Panc1 (cell line): ENCODE measurements around the gene EHD4. TPM values are rescaled to one million over a fixed set of nuclear protein-coding genes. Genes with fewer than 3 reads are reported as not detected.

ENCODE experiments used
- ATAC-seq: fragments of 200-7000 bp; cut with Tn5 transposase; 2 replicates; pipeline ENCODE4 v1.9.1; 2020; ENCODE audit warnings: mild to moderate bottlenecking, moderate library complexity
- BruUV-seq: library from RNA; stranded (reverse); fragments of 400-500 nt; replicated peaks from 2 replicates; lab custom pipeline; 2021; lab: Mats Ljungman, UMichigan
- CTCF ChIA-PET: fragments of 300-600 bp; sonication (Branson Sonifier 250); formaldehyde crosslinking; loops from one replicate; lab custom pipeline; 2022; ENCODE audit warnings: antibody characterized with exemption; lab: Charles Lee
- POLR2A ChIA-PET: fragments of 300-600 bp; sonication (Branson Sonifier 250); formaldehyde crosslinking; loops from one replicate; lab custom pipeline; 2022; ENCODE audit warnings: antibody characterized with exemption; lab: Charles Lee
- DNase-seq: peaks from one replicate; pipeline ENCODE4 v3.0.0-alpha.2; 2010; ENCODE audit warnings: low read depth, low spot score
- H3K27ac ChIP-seq: 2 replicates; pipeline ENCODE4 v1.5.1; 2011; ENCODE audit warnings: mild to moderate bottlenecking, low read length, inconsistent platforms
- H3K27me3 ChIP-seq: fragments of 200-500 bp; sonication (Bioruptor generic); 2 replicates; pipeline ENCODE4 v1.6.0; 2014; ENCODE audit warnings: low read length, inconsistent platforms; ENCODE audit not compliant: control insufficient read depth, insufficient read depth
- H3K36me3 ChIP-seq: fragments of 200-500 bp; sonication (Bioruptor generic); 2 replicates; pipeline ENCODE4 v1.5.1; 2014; ENCODE audit warnings: inconsistent platforms, mild to moderate bottlenecking, low read length, moderate library complexity; ENCODE audit not compliant: control insufficient read depth, insufficient read depth
- H3K4me1 ChIP-seq: 2 replicates; pipeline ENCODE4 v1.5.1; 2011; ENCODE audit warnings: inconsistent platforms, mild to moderate bottlenecking, low read length, moderate library complexity; ENCODE audit not compliant: control insufficient read depth, insufficient read depth
- H3K4me3 ChIP-seq, 2 experiments: 2 replicates each; pipeline ENCODE4 v1.5.1; 2011 to 2012; ENCODE audit warnings: low read depth in 2 of 2, low read length in 2 of 2, mild to moderate bottlenecking in 2 of 2, inconsistent platforms in 1 of 2, moderate library complexity in 1 of 2
- H3K9me3 ChIP-seq: fragments of 200-500 bp; sonication (Bioruptor generic); 2 replicates; pipeline ENCODE4 v1.5.1; 2014; ENCODE audit warnings: low read depth, mild to moderate bottlenecking, inconsistent platforms, low read length, moderate library complexity; ENCODE audit not compliant: control insufficient read depth, insufficient read depth
- POLR2AphosphoS5 ChIP-seq: IDR thresholded peaks from 2 replicates; pipeline ENCODE4 v1.6.1; 2012; ENCODE audit warnings: mild to moderate bottlenecking, low read depth, low read length, moderate library complexity
- SIN3A ChIP-seq: IDR thresholded peaks from 2 replicates; pipeline ENCODE4 v1.6.1; 2012; ENCODE audit warnings: low read depth, mild to moderate bottlenecking, low read length, moderate library complexity, borderline replicate concordance; ENCODE audit not compliant: insufficient read depth
- TCF7L2 ChIP-seq: IDR thresholded peaks from 2 replicates; pipeline ENCODE4 v1.6.1; 2011; ENCODE audit warnings: mild to moderate bottlenecking, low read depth, low read length, inconsistent platforms
- in situ Hi-C: cut with HindIII; loops from 2 replicates; pipeline ENCODE4 v1.10.0; 2016; ENCODE audit warnings: low sequenced_read_pairs, low pct_unique_long_range_greater_than_20kb
- intact Hi-C: fragments of 100-400 bp; cut with micrococcal nuclease; formaldehyde crosslinking; loops from one replicate; pipeline ENCODE4 v1.10.0; 2022; ENCODE audit not compliant: unreplicated experiment
- total RNA-seq: library from RNA; stranded (reverse); gene quantifications from one replicate; pipeline ENCODE4 v1.2.1, GENCODE V29; 2021; ENCODE audit not compliant: unreplicated experiment
- TF ChIP-seq, protein P1 (sequence below), 2 experiments: IDR thresholded peaks; 2 replicates each; pipeline ENCODE4 v1.6.1; 2011 to 2012; ENCODE audit warnings: low read depth in 2 of 2, control low read depth in 1 of 2, low read length in 1 of 2, mild to moderate bottlenecking in 1 of 2, moderate library complexity in 1 of 2; ENCODE audit not compliant: insufficient read depth in 1 of 2
- TF ChIP-seq, protein P2 (sequence below): fragments of 450-650 bp; IDR thresholded peaks from 2 replicates; pipeline ENCODE4 v1.5.1; 2017; ENCODE audit warnings: mild to moderate bottlenecking

EHD4 gene
- total RNA-seq, 1 experiment from 2014 or later = 43.2 TPM

DNA sequence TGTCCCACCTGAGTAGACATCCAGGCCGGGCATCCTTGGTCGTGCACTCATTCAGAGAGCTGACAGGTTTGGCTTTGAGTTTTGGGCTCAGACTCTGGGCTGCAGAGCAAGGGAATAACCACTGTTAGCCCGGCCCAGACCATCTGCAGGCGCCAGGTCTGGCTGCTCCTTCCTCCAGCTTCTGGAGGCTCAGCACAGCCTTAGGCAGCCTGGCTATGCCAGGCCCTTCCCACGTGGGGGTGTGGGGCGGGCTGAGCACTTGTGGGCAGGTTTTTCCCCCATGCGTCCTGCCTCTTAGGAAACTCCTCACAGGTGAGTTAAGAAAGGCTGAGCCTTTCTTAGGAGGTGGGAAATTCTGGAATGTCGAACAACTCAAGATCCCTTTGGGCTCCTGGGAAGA lies 122.5 kb downstream of the EHD4 start:
- ChIA-PET POLR2A (no interaction called here), CTCF (no interaction called here)
- H3K4me1 ChIP-seq = no peaks in the 10 kb centered on the region
- no peak overlapping the region for H3K27ac ChIP-seq
- in situ Hi-C loops (no loop called here), intact Hi-C loops (no loop called here)
- ATAC-seq (no peak; the same call in 1 of the 2 replicates), DNase-seq (no peak)
- no peak overlapping the region for H3K4me3 ChIP-seq
- H3K36me3 ChIP-seq = no peaks in the 10 kb centered on the region
- no peaks in the 10 kb centered on the region for H3K27me3 ChIP-seq
- no TSS peak for BruUV-seq
- no peaks in the 10 kb centered on the region for H3K9me3 ChIP-seq
- TF ChIP-seq POLR2AphosphoS5 = no peak
- TF ChIP-seq, protein P1, sequence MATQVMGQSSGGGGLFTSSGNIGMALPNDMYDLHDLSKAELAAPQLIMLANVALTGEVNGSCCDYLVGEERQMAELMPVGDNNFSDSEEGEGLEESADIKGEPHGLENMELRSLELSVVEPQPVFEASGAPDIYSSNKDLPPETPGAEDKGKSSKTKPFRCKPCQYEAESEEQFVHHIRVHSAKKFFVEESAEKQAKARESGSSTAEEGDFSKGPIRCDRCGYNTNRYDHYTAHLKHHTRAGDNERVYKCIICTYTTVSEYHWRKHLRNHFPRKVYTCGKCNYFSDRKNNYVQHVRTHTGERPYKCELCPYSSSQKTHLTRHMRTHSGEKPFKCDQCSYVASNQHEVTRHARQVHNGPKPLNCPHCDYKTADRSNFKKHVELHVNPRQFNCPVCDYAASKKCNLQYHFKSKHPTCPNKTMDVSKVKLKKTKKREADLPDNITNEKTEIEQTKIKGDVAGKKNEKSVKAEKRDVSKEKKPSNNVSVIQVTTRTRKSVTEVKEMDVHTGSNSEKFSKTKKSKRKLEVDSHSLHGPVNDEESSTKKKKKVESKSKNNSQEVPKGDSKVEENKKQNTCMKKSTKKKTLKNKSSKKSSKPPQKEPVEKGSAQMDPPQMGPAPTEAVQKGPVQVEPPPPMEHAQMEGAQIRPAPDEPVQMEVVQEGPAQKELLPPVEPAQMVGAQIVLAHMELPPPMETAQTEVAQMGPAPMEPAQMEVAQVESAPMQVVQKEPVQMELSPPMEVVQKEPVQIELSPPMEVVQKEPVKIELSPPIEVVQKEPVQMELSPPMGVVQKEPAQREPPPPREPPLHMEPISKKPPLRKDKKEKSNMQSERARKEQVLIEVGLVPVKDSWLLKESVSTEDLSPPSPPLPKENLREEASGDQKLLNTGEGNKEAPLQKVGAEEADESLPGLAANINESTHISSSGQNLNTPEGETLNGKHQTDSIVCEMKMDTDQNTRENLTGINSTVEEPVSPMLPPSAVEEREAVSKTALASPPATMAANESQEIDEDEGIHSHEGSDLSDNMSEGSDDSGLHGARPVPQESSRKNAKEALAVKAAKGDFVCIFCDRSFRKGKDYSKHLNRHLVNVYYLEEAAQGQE (IDR thresholded peaks at IDR 0.05; ENCODE audit: insufficient read depth in 1 of 2, low read depth in 2 of 2, low read length in 1 of 2) = no peak
- no peak for TF ChIP-seq TCF7L2
- no peak for TF ChIP-seq SIN3A
- TF ChIP-seq, protein P2, sequence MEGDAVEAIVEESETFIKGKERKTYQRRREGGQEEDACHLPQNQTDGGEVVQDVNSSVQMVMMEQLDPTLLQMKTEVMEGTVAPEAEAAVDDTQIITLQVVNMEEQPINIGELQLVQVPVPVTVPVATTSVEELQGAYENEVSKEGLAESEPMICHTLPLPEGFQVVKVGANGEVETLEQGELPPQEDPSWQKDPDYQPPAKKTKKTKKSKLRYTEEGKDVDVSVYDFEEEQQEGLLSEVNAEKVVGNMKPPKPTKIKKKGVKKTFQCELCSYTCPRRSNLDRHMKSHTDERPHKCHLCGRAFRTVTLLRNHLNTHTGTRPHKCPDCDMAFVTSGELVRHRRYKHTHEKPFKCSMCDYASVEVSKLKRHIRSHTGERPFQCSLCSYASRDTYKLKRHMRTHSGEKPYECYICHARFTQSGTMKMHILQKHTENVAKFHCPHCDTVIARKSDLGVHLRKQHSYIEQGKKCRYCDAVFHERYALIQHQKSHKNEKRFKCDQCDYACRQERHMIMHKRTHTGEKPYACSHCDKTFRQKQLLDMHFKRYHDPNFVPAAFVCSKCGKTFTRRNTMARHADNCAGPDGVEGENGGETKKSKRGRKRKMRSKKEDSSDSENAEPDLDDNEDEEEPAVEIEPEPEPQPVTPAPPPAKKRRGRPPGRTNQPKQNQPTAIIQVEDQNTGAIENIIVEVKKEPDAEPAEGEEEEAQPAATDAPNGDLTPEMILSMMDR = no peak

DNA sequence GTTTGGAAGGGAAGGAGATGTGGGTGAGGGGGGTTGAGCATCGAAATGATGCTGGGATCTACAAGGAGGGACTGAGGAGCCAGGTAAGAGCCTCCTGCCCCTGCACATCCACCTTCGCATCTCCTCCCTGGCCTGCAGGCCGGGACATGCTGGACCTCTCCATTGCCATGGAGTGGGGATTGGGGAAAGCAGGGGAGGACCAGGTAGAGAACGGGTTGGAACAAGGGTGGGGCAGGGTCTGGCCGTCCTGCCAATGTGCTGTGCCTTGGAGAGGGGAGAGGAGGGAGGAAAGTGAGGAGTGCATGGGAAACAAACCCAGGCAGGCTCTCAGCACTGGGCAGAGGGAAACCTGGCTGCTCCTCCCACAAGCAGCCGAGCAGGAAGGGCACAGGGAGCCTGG lies 123.2 kb downstream of the EHD4 start:
- no peaks in the 10 kb centered on the region for H3K27me3 ChIP-seq
- in situ Hi-C loops = no loop called here
- no peaks in the 10 kb centered on the region for H3K36me3 ChIP-seq
- no peak overlapping the region for H3K4me3 ChIP-seq
- H3K27ac ChIP-seq = no peak overlapping the region
- intact Hi-C loops = no loop called here
- CTCF ChIA-PET = no interaction called here
- TF ChIP-seq POLR2AphosphoS5 = no peak
- TF ChIP-seq TCF7L2 = no peak
- POLR2A ChIA-PET = no interaction called here
- H3K9me3 ChIP-seq = no peaks in the 10 kb centered on the region
- DNase-seq (no peak), ATAC-seq (no peak)
- BruUV-seq = no TSS peak
- no peaks in the 10 kb centered on the region for H3K4me1 ChIP-seq

DNA sequence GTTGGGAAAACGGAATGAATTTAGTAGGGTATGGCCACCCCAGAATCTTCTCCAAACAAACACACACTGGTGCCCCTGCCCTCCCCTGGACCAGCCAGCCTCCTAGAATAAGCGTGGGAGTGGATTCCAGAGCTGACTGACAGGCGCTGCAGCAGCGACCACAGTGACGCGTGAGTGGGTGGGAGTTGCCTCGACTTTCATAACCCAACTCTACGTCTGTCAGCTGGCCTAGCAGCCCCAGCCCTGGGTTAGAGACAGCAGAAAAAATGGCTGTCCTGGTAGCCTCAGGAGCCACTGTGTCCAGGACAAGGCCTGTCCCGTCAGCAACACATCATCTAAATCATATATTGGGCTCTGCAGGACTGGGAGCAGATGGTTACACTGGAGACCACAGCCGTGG lies 123.7 kb downstream of the EHD4 start:
- DNase-seq (no peak), ATAC-seq (no peak)
- no peaks in the 10 kb centered on the region for H3K9me3 ChIP-seq
- no peaks in the 10 kb centered on the region for H3K4me1 ChIP-seq
- intact Hi-C loops = no loop called here
- no peak overlapping the region for H3K27ac ChIP-seq
- no peaks in the 10 kb centered on the region for H3K27me3 ChIP-seq
- TF ChIP-seq SIN3A = no peak
- no peak for TF ChIP-seq POLR2AphosphoS5
- TF ChIP-seq, protein P2 = no peak
- no peak for TF ChIP-seq TCF7L2
- TF ChIP-seq, protein P1 (IDR thresholded peaks at IDR 0.05; ENCODE audit: insufficient read depth in 1 of 2, low read depth in 2 of 2, low read length in 1 of 2) = no peak
- no peak overlapping the region for H3K4me3 ChIP-seq
- no TSS peak for BruUV-seq
- CTCF ChIA-PET = no interaction called here
- H3K36me3 ChIP-seq = no peaks in the 10 kb centered on the region
- POLR2A ChIA-PET = no interaction called here
- in situ Hi-C loops = no loop called here
